Sigmoid colon (tissue), 4 donors: ENCODE measurements around the gene CELA1.

Experiments
- POLR2A ChIP-seq, 2 donors: fragments of 450-650 bp; IDR thresholded peaks; one replicate each; pipeline ENCODE4 v1.6.1; 2016; ENCODE audit warnings: antibody characterized with exemption in 2 of 2, mild to moderate bottlenecking in 2 of 2, moderate library complexity in 2 of 2
- POLR2AphosphoS5 ChIP-seq, 4 donors: sonication (generic); formaldehyde crosslinking; IDR thresholded peaks; one replicate each; pipeline ENCODE4 v1.6.1; 2017; ENCODE audit warnings: antibody characterized with exemption in 4 of 4
- TF ChIP-seq, protein P1 (sequence below), 4 experiments: fragments of 450-650 bp in 3 of 4; fragments of 200-600 bp in 1 of 4; IDR thresholded peaks; one replicate each; pipeline ENCODE4 v1.5.1; 2016 to 2019; ENCODE audit warnings: antibody characterized with exemption in 4 of 4, mild to moderate bottlenecking in 3 of 4, moderate library complexity in 2 of 4

DNA sequence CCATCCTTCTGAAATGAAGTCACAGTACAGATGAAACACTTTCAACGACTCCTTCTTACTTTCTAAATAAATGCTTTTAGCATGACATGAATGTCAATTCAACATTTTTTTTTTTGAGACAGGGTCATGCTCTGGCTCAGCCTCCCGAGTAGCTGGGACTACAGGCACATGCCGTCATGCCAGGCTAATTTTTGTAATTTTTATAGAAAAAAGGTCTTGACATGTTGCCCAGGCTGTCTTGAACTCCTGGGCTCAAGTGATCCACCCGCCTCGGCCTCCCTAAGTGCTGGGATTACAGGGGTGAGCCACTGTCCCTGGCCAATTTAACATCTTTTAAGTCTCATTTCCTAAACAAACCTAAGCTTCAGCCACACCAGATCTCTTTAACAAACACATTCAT lies 28.4 kb upstream of the CELA1 start:
- TF ChIP-seq, protein P1, sequence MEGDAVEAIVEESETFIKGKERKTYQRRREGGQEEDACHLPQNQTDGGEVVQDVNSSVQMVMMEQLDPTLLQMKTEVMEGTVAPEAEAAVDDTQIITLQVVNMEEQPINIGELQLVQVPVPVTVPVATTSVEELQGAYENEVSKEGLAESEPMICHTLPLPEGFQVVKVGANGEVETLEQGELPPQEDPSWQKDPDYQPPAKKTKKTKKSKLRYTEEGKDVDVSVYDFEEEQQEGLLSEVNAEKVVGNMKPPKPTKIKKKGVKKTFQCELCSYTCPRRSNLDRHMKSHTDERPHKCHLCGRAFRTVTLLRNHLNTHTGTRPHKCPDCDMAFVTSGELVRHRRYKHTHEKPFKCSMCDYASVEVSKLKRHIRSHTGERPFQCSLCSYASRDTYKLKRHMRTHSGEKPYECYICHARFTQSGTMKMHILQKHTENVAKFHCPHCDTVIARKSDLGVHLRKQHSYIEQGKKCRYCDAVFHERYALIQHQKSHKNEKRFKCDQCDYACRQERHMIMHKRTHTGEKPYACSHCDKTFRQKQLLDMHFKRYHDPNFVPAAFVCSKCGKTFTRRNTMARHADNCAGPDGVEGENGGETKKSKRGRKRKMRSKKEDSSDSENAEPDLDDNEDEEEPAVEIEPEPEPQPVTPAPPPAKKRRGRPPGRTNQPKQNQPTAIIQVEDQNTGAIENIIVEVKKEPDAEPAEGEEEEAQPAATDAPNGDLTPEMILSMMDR (IDR thresholded peaks at IDR 0.05) = no peak
- TF ChIP-seq POLR2AphosphoS5 (IDR thresholded peaks at IDR 0.05) (no peak), POLR2A (IDR thresholded peaks at IDR 0.05) (no peak)
